HG03469 (cell line): ENCODE results near the gene SLC35D2.
"Not testable (repeated sequence)": the region's sequence is repeated elsewhere in the genome, so short reads cannot be mapped to it uniquely, and the experiment has no call there.

ENCODE experiments used
- ATAC-seq: cut with Tn5 transposase; IDR thresholded peaks from one replicate; pipeline ENCODE4 v1.9.1; 2021; ENCODE audit warnings: mild to moderate bottlenecking, moderate library complexity, moderate number of reproducible peaks; ENCODE audit not compliant: unreplicated experiment

The SLC35D2 gene

GRCh38 chr9:96400132-96400910, 16.8 kb upstream of the SLC35D2 start:
- no peak for ATAC-seq

- no peak for ATAC-seq
These were observed 15.8 kb upstream of the SLC35D2 start for GRCh38 chr9:96399325-96399633.

GRCh38 chr9:96398582-96399324, 15.2 kb upstream of the SLC35D2 start:
- no peak for ATAC-seq

GRCh38 chr9:96395964-96396363, 12.5 kb upstream of the SLC35D2 start:
- ATAC-seq = no peak

GRCh38 chr9:96394832-96395496, 11.5 kb upstream of the SLC35D2 start:
- ATAC-seq = no peak

GRCh38 chr9:96392263-96392662, 8.8 kb upstream of the SLC35D2 start:
- no peak for ATAC-seq

GRCh38 chr9:96391021-96391765, 7.7 kb upstream of the SLC35D2 start:
- no peak for ATAC-seq

- no peak for ATAC-seq
These were observed 4.6 kb upstream of the SLC35D2 start for GRCh38 chr9:96388144-96388543.

- ATAC-seq = no peak
These were observed 2.6 kb upstream of the SLC35D2 start for GRCh38 chr9:96386157-96386556.

- ATAC-seq = no peak
These were observed 709 bp downstream of the SLC35D2 start for GRCh38 chr9:96382839-96383164.

GRCh38 chr9:96382175-96382574, 1.3 kb downstream of the SLC35D2 start:
- no peak for ATAC-seq

- ATAC-seq = no peak
These were observed 1.8 kb downstream of the SLC35D2 start for GRCh38 chr9:96381696-96382095.

GRCh38 chr9:96381125-96381524, 2.4 kb downstream of the SLC35D2 start:
- ATAC-seq = no peak

GRCh38 chr9:96379461-96379860, 4.0 kb downstream of the SLC35D2 start:
- no peak for ATAC-seq

- ATAC-seq = no peak
These were observed 5.3 kb downstream of the SLC35D2 start for GRCh38 chr9:96378187-96378586.

GRCh38 chr9:96376891-96377874, 6.3 kb downstream of the SLC35D2 start:
- ATAC-seq = no peak

- ATAC-seq = not testable (repeated sequence)
These were observed 8.0 kb downstream of the SLC35D2 start for GRCh38 chr9:96375507-96375906.

- ATAC-seq = no peak
These were observed 15.6 kb downstream of the SLC35D2 start for GRCh38 chr9:96367943-96368342.

GRCh38 chr9:96363175-96363967, 20.1 kb downstream of the SLC35D2 start:
- no peak for ATAC-seq
